ENCODE measurements around the gene OS9.

OS9 gene

GRCh38 chr12:57752668-57753000 is 58.7 kb downstream of the OS9 start:
- no peak for DNase-seq (ENCODE audit: low read depth, low spot score)

- DNase-seq (ENCODE audit: low read depth, low spot score): no peak
Measured at GRCh38 chr12:57753756-57754337, 59.9 kb downstream of the OS9 start.

- peak; percentile 70 for DNase-seq (ENCODE audit: low read depth, low spot score)
Measured at GRCh38 chr12:57754411-57755193, 60.7 kb downstream of the OS9 start, which contains the start of gene MARCHF9. TSS of gene MARCHF9 (plus strand) at chr12:57755103. CDS start at chr12:57755529, 426 bp downstream.

- DNase-seq (ENCODE audit: low read depth, low spot score): no peak
Measured at GRCh38 chr12:57755194-57755453, 61.2 kb downstream of the OS9 start.

GRCh38 chr12:57755454-57756372 is 61.8 kb downstream of the OS9 start:
- DNase-seq (ENCODE audit: low read depth, low spot score): no peak

GRCh38 chr12:57756406-57757341 is 62.7 kb downstream of the OS9 start:
- DNase-seq (ENCODE audit: low read depth, low spot score): peak; percentile 31

GRCh38 chr12:57757771-57758170 is 63.8 kb downstream of the OS9 start:
- no peak for DNase-seq (ENCODE audit: low read depth, low spot score)

- no peak for DNase-seq (ENCODE audit: low read depth, low spot score)
Measured at GRCh38 chr12:57758552-57759359, 64.8 kb downstream of the OS9 start.

GRCh38 chr12:57759360-57759980 is 65.5 kb downstream of the OS9 start:
- no peak for DNase-seq (ENCODE audit: low read depth, low spot score)

- no peak for DNase-seq (ENCODE audit: low read depth, low spot score)
Measured at GRCh38 chr12:57760347-57760982, 66.5 kb downstream of the OS9 start.

- no peak for DNase-seq (ENCODE audit: low read depth, low spot score)
Measured at GRCh38 chr12:57761391-57761998, 67.6 kb downstream of the OS9 start.

- no peak for DNase-seq (ENCODE audit: low read depth, low spot score)
Measured at GRCh38 chr12:57762463-57762862, 68.5 kb downstream of the OS9 start.

GRCh38 chr12:57763881-57764661 is 70.1 kb downstream of the OS9 start:
- no peak for DNase-seq (ENCODE audit: low read depth, low spot score)

- DNase-seq (ENCODE audit: low read depth, low spot score): no peak
Measured at GRCh38 chr12:57764662-57765002, 70.7 kb downstream of the OS9 start.

- DNase-seq (ENCODE audit: low read depth, low spot score): no peak
Measured at GRCh38 chr12:57765003-57765697, 71.2 kb downstream of the OS9 start.

GRCh38 chr12:57765698-57766463 is 71.9 kb downstream of the OS9 start:
- DNase-seq (ENCODE audit: low read depth, low spot score): no peak

Measured in activated CD4-positive, CD25-positive, alpha-beta regulatory T cell treated with anti-CD3 and anti-CD28 coated beads, Interleukin-2, amount 50 U/mL, for 16 hours (primary cell).